IMR-90 (cell line): ENCODE results near the gene CDH3. TPM values are rescaled to one million over a fixed set of nuclear protein-coding genes. Genes with fewer than 3 reads are reported as not detected.

Experiments
- ATAC-seq: fragments of 200-7000 bp; cut with Tn5 transposase; 2 replicates; pipeline ENCODE4 v1.9.1; 2020; ENCODE audit warnings: low read depth, mild to moderate bottlenecking, moderate library complexity
- BruUV-seq: library from RNA; stranded (reverse); fragments of 400-500 nt; replicated peaks from 2 replicates; lab custom pipeline; 2021; lab: Mats Ljungman, UMichigan
- CTCF ChIA-PET: fragments of 300-600 bp; formaldehyde crosslinking; extraction: SDS; loops from one replicate; lab custom pipeline; 2021; ENCODE audit warnings: antibody characterized with exemption; lab: Yijun Ruan, JAX
- POLR2A ChIA-PET: fragments of 300-600 bp; sonication (Branson Sonifier 250); formaldehyde crosslinking; loops from one replicate; lab custom pipeline; 2022; ENCODE audit warnings: antibody characterized with exemption; ENCODE audit not compliant: unreplicated experiment; lab: Charles Lee
- DNase-seq: peaks from one replicate; pipeline ENCODE4 v3.0.0; 2013
- H2AFZ ChIP-seq: replicated peaks from 2 replicates; pipeline ENCODE3; 2013; ENCODE audit warnings: low read length, mild to moderate bottlenecking; ENCODE audit not compliant: poor library complexity
- H2AK5ac ChIP-seq: 2 replicates; pipeline ENCODE4 v1.6.1; 2013; ENCODE audit warnings: low read depth, low read length, inconsistent platforms
- H2AK9ac ChIP-seq: replicated peaks from 2 replicates; pipeline ENCODE3; 2013; ENCODE audit warnings: mild to moderate bottlenecking, low read depth, low read length, moderate library complexity; ENCODE audit not compliant: poor library complexity
- H2BK120ac ChIP-seq: 2 replicates; pipeline ENCODE4 v1.6.1; 2013; ENCODE audit warnings: low read depth, low read length, inconsistent platforms
- H2BK15ac ChIP-seq: 3 replicates; pipeline ENCODE4 v1.6.1; 2013; ENCODE audit warnings: low read depth, low read length, inconsistent platforms
- H2BK20ac ChIP-seq: 2 replicates; pipeline ENCODE4 v1.6.1; 2013; ENCODE audit warnings: low read depth, mild to moderate bottlenecking, inconsistent platforms, low read length, moderate library complexity
- H2BK5ac ChIP-seq: 2 replicates; pipeline ENCODE4 v1.6.1; 2013; ENCODE audit warnings: mild to moderate bottlenecking, low read depth, low read length, inconsistent platforms; ENCODE audit not compliant: poor library complexity, severe bottlenecking
- H3K14ac ChIP-seq: replicated peaks from 2 replicates; pipeline ENCODE4 v1.6.1; 2013; ENCODE audit warnings: low read depth, low read length, inconsistent platforms
- H3K18ac ChIP-seq: 2 replicates; pipeline ENCODE4 v1.6.1; 2013; ENCODE audit warnings: low read depth, low read length, control low read depth
- H3K23ac ChIP-seq: 2 replicates; pipeline ENCODE4 v1.6.1; 2013; ENCODE audit warnings: low read depth, low read length, inconsistent platforms
- H3K27ac ChIP-seq: 2 replicates; pipeline ENCODE4 v1.5.1; 2013; ENCODE audit warnings: mild to moderate bottlenecking, control low read depth, low read length; ENCODE audit not compliant: insufficient read depth
- H3K27me3 ChIP-seq: 2 replicates; pipeline ENCODE4 v1.6.1; 2013; ENCODE audit warnings: low read length; ENCODE audit not compliant: control insufficient read depth, insufficient read depth
- H3K36me3 ChIP-seq: 2 replicates; pipeline ENCODE4 v1.6.1; 2013; ENCODE audit warnings: low read length, mixed read lengths; ENCODE audit not compliant: control insufficient read depth, insufficient read depth
- H3K4ac ChIP-seq: 2 replicates; pipeline ENCODE4 v1.6.1; 2013; ENCODE audit warnings: low read depth, low read length, inconsistent platforms
- H3K4me1 ChIP-seq: 2 replicates; pipeline ENCODE4 v1.6.1; 2013; ENCODE audit warnings: low read length, mixed read lengths; ENCODE audit not compliant: control insufficient read depth, insufficient read depth
- H3K4me2 ChIP-seq: 2 replicates; pipeline ENCODE4 v1.6.1; 2013; ENCODE audit warnings: low read depth, mild to moderate bottlenecking, control low read depth, low read length, moderate library complexity
- H3K4me3 ChIP-seq: 2 replicates; pipeline ENCODE4 v1.5.1; 2013; ENCODE audit warnings: low read depth, mild to moderate bottlenecking, control low read depth, low read length, moderate library complexity; ENCODE audit not compliant: insufficient read depth
- H3K56ac ChIP-seq: 2 replicates; pipeline ENCODE4 v1.6.1; 2013; ENCODE audit warnings: low read length, inconsistent platforms; ENCODE audit not compliant: insufficient read depth; ENCODE audit errors: extremely low read depth
- H3K79me1 ChIP-seq, 2 experiments: 2 replicates each; pipeline ENCODE4 v1.6.1; 2013; ENCODE audit warnings: low read length in 2 of 2, inconsistent platforms in 1 of 2, low read depth in 1 of 2
- H3K9ac ChIP-seq: 2 replicates; pipeline ENCODE4 v1.6.1; 2013; ENCODE audit warnings: low read depth, low read length, control low read depth
- H3K9me1 ChIP-seq: 2 replicates; pipeline ENCODE4 v1.6.1; 2013; ENCODE audit warnings: low read length, inconsistent platforms; ENCODE audit not compliant: insufficient read depth
- H3K9me3 ChIP-seq: 2 replicates; pipeline ENCODE4 v1.6.1; 2013; ENCODE audit warnings: low read length; ENCODE audit not compliant: control insufficient read depth, insufficient read depth
- H4K20me1 ChIP-seq: 2 replicates; pipeline ENCODE4 v1.6.1; 2013; ENCODE audit warnings: low read length, inconsistent platforms; ENCODE audit not compliant: insufficient read depth
- H4K5ac ChIP-seq: 2 replicates; pipeline ENCODE4 v1.6.1; 2013; ENCODE audit warnings: mild to moderate bottlenecking, low read depth, low read length, control low read depth
- H4K8ac ChIP-seq, 2 experiments: 2 replicates each; pipeline ENCODE4 v1.6.1; 2013; ENCODE audit warnings: low read depth in 2 of 2, low read length in 2 of 2, control low read depth in 1 of 2, inconsistent platforms in 1 of 2
- H4K91ac ChIP-seq: 2 replicates; pipeline ENCODE4 v1.6.1; 2013; ENCODE audit warnings: low read depth, low read length, inconsistent platforms; ENCODE audit not compliant: insufficient read depth
- BHLHE40 ChIP-seq: fragments of 150-350 bp; IDR thresholded peaks from 2 replicates; pipeline ENCODE4 v1.6.1; 2016; ENCODE audit warnings: mild to moderate bottlenecking, low read depth, low read length
- CEBPB ChIP-seq: IDR thresholded peaks from 2 replicates; pipeline ENCODE4 v1.6.1; 2012; ENCODE audit warnings: low read depth, low read length, improper control_type of control experiment
- MAZ ChIP-seq: IDR thresholded peaks from 2 replicates; pipeline ENCODE4 v1.6.1; 2012; ENCODE audit warnings: low read depth, mild to moderate bottlenecking, low read length, improper control_type of control experiment, moderate library complexity, borderline replicate concordance
- NFE2L2 ChIP-seq: fragments of 150-350 bp; IDR thresholded peaks from 2 replicates; pipeline ENCODE4 v1.6.1; 2016; ENCODE audit warnings: low read depth, mild to moderate bottlenecking, low read length
- POLR2A ChIP-seq: IDR thresholded peaks from 2 replicates; pipeline ENCODE4 v1.6.1; 2012; ENCODE audit warnings: mild to moderate bottlenecking, low read depth, low read length
- SMC3 ChIP-seq: fragments of 150-350 bp; IDR thresholded peaks from 2 replicates; pipeline ENCODE4 v1.6.1; 2016; ENCODE audit warnings: low read depth, mild to moderate bottlenecking, antibody characterized with exemption, low read length, moderate library complexity
- whole genome bisulfite sequencing, 2 experiments: methylation state at CpG; one replicate each; pipeline versions ENCODE4 v1.1.5 to v1.1.7; 2013; ENCODE audit warnings: missing lambda C conversion rate in 2 of 2; ENCODE audit not compliant: insufficient read length in 1 of 2; ENCODE audit errors: extremely low coverage in 2 of 2; 5-methylcytosine and 5-hydroxymethylcytosine counted together
- dilution Hi-C: fragments of 300-500 bp; cut with HindIII; formaldehyde crosslinking; loops from one replicate; pipeline ENCODE4 v1.14.3; 2018; ENCODE audit warnings: low sequenced_read_pairs; ENCODE audit not compliant: unreplicated experiment
- in situ Hi-C: fragments of 300-500 bp; cut with MboI; formaldehyde crosslinking; loops from 3 replicates; pipeline ENCODE4 v1.14.3; 2019; ENCODE audit warnings: low sequenced_read_pairs, inconsistent platforms, mixed read lengths
- intact Hi-C: fragments of 100-400 bp; cut with micrococcal nuclease; formaldehyde crosslinking; loops from 2 replicates; pipeline ENCODE4 v1.10.0; 2022
- polyA plus RNA-seq, 3 experiments: library from polyadenylated mRNA; depleted of rRNA; stranded (reverse); fragments of >200 nt; gene quantifications; 2 replicates each; pipeline ENCODE4 v1.2.3, GENCODE V29; 2012; ENCODE audit warnings: low replicate concordance in 1 of 3
- total RNA-seq: library from RNA; depleted of rRNA; stranded (reverse); fragments of >200 nt; gene quantifications from 2 replicates; pipeline ENCODE4 v1.2.3, GENCODE V29; 2012
- TF ChIP-seq, protein P1 (sequence below): conservative IDR thresholded peaks from 2 replicates; pipeline ENCODE4 v1.5.1; 2012; ENCODE audit warnings: mild to moderate bottlenecking, low read depth, low read length, improper control_type of control experiment
- TF ChIP-seq, protein P2 (sequence below): fragments of 150-350 bp; IDR thresholded peaks from 2 replicates; pipeline ENCODE4 v1.6.1; 2017; ENCODE audit warnings: mild to moderate bottlenecking, antibody characterized with exemption, low read length, low read depth

The CDH3 gene
- total and polyA plus RNA-seq, 2 of the 4 experiments (the other 2 are of a cell fraction), result not detected

DNA sequence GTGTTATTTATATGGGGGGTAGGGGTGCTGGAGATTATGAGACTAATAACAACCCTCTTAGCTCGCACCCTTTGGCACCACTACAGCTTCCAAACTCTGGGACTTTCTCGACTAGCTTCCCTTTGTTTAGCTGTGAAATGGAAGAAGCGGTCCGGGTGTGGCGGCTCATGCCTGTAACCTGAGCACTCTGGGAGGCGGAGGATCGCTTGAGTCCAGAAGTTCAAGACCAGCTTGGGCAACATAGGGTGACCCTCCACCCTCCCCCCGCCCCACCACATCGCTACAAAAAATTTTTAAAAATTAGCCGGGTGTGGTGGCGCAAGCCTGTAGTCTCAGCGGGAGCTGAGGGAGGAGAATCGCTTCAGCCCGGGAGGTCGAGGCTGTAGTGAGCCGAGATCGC lies 814 bp upstream of the CDH3 start:
- H2BK15ac ChIP-seq, result no peak overlapping the region
- H3K9me1 ChIP-seq, result no peaks in the 10 kb centered on the region
- H4K5ac ChIP-seq, result no peak overlapping the region
- no peak overlapping the region for H2AK5ac ChIP-seq
- no peak overlapping the region for H3K9ac ChIP-seq
- no peak overlapping the region for H3K4me3 ChIP-seq
- no peak overlapping the region for H3K4me2 ChIP-seq
- H3K4ac ChIP-seq, result no peak overlapping the region
- no peak for ATAC-seq
- no peak overlapping the region for H2AK9ac ChIP-seq
- WGBS, 2 experiments, result 10% methylated on average over 2 of the region's 17 CpGs; no CpG with 5 or more reads in 1 of the 2 experiments
- no peak overlapping the region for H4K91ac ChIP-seq
- H3K14ac ChIP-seq, result no peak overlapping the region
- H4K20me1 ChIP-seq, result no peaks in the 10 kb centered on the region
- no peak for DNase-seq
- CTCF ChIA-PET, result no interaction called here
- BruUV-seq, result no TSS peak
- dilution Hi-C loops, result no loop called here
- H4K8ac ChIP-seq, result no peak overlapping the region
- no peaks in the 10 kb centered on the region for H3K4me1 ChIP-seq
- H3K56ac ChIP-seq, result no peak overlapping the region
- H3K9me3 ChIP-seq, result no peaks in the 10 kb centered on the region
- no peak overlapping the region for H3K27ac ChIP-seq
- H2BK120ac ChIP-seq, result no peak overlapping the region
- TF ChIP-seq BHLHE40 (no peak), MAZ (no peak), SMC3 (no peak), NFE2L2 (no peak), CEBPB (no peak), POLR2A (no peak)
- TF ChIP-seq, protein P1, sequence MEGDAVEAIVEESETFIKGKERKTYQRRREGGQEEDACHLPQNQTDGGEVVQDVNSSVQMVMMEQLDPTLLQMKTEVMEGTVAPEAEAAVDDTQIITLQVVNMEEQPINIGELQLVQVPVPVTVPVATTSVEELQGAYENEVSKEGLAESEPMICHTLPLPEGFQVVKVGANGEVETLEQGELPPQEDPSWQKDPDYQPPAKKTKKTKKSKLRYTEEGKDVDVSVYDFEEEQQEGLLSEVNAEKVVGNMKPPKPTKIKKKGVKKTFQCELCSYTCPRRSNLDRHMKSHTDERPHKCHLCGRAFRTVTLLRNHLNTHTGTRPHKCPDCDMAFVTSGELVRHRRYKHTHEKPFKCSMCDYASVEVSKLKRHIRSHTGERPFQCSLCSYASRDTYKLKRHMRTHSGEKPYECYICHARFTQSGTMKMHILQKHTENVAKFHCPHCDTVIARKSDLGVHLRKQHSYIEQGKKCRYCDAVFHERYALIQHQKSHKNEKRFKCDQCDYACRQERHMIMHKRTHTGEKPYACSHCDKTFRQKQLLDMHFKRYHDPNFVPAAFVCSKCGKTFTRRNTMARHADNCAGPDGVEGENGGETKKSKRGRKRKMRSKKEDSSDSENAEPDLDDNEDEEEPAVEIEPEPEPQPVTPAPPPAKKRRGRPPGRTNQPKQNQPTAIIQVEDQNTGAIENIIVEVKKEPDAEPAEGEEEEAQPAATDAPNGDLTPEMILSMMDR, result no peak
- TF ChIP-seq, protein P2, sequence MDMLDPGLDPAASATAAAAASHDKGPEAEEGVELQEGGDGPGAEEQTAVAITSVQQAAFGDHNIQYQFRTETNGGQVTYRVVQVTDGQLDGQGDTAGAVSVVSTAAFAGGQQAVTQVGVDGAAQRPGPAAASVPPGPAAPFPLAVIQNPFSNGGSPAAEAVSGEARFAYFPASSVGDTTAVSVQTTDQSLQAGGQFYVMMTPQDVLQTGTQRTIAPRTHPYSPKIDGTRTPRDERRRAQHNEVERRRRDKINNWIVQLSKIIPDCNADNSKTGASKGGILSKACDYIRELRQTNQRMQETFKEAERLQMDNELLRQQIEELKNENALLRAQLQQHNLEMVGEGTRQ, result no peak
- H3K23ac ChIP-seq, result no peak overlapping the region
- no peaks in the 10 kb centered on the region for H3K36me3 ChIP-seq
- H3K27me3 ChIP-seq, result peaks cover 59% of the 10 kb centered on the region
- H2BK20ac ChIP-seq, result no peak overlapping the region
- intact Hi-C loops, result no loop called here
- no peak overlapping the region for H2BK5ac ChIP-seq
- H3K79me1 ChIP-seq, result no peaks in the 10 kb centered on the region
- no peak overlapping the region for H2AFZ ChIP-seq
- no peak overlapping the region for H3K18ac ChIP-seq
- in situ Hi-C loops, result no loop called here
- POLR2A ChIA-PET, result no interaction called here
